Measurements from ENCODE around the gene STX1B. TPM values are rescaled to one million over a fixed set of nuclear protein-coding genes. Genes with fewer than 3 reads are reported as not detected.

The STX1B gene
- total RNA-seq, 1 experiment from 2014 or later, result 11.0 TPM

- H2BK12ac ChIP-seq (ENCODE audit: insufficient read length, low read depth, low read length), result no peak overlapping the region
- Mint-ChIP-seq H3K4me1 (peaks cover 4 to 10% of the 10 kb centered on the region in 2 experiments), H3K9me3 (no peaks in the 10 kb centered on the region), H3K36me3 (ENCODE audit: insufficient read depth in 1 of 3, low read depth in 3 of 3) (peaks cover 51 to 75% (median 70%) of the 10 kb centered on the region in 3 experiments), H3K4me3 (no peak overlapping the region), H3K27ac (no peak overlapping the region), H3K27me3 (ENCODE audit: low read depth) (no peaks in the 10 kb centered on the region)
- no peak overlapping the region for H2BK5ac ChIP-seq (ENCODE audit: insufficient read length, low read length)
- no peaks in the 10 kb centered on the region for H3K9me3 ChIP-seq (ENCODE audit: control insufficient read depth, low read depth, low read length)
- H3K56ac ChIP-seq (ENCODE audit: insufficient read length, low read depth, low read length), result no peak overlapping the region
- no peak overlapping the region for H3K18ac ChIP-seq (ENCODE audit: insufficient read length, low read depth, low read length)
- no peaks in the 10 kb centered on the region; the same call in 1 of the 2 replicates for H3K79me2 ChIP-seq (ENCODE audit: insufficient read depth, low read length)
- peaks cover 4% of the 10 kb centered on the region for H3K79me1 ChIP-seq (ENCODE audit: insufficient read depth, low read depth, low read length, poor library complexity, severe bottlenecking)
- WGBS (ENCODE audit: extremely low coverage, insufficient read length, low lambda C conversion rate), result no CpG with 5 or more reads among the region's 11 CpGs
- no peak overlapping the region for H3T11ph ChIP-seq (ENCODE audit: low read length)
- no peaks in the 10 kb centered on the region for H3K27me3 ChIP-seq (ENCODE audit: insufficient read depth, low read length)
- H3K14ac ChIP-seq (ENCODE audit: insufficient read depth, low read length), result no peak overlapping the region
- H4K5ac ChIP-seq (ENCODE audit: insufficient read length, low read depth, low read length), result no peak overlapping the region
- H3K4me2 ChIP-seq (ENCODE audit: insufficient read depth, insufficient read length, low read length), result no peak overlapping the region
- H2BK15ac ChIP-seq (ENCODE audit: low read depth, low read length), result no peak overlapping the region
- no peaks in the 10 kb centered on the region for H3K4me1 ChIP-seq (ENCODE audit: insufficient read depth, low read length)
- H3K23me2 ChIP-seq (ENCODE audit: insufficient read length, low read depth, low read length, poor library complexity, severe bottlenecking), result no peaks in the 10 kb centered on the region
- no peak for DNase-seq
- no peak overlapping the region for H3K23ac ChIP-seq (ENCODE audit: insufficient read length, low read depth, low read length)
- no peaks in the 10 kb centered on the region for H4K20me1 ChIP-seq (ENCODE audit: control insufficient read depth, insufficient read depth, insufficient read length)
- TF ChIP-seq, protein P1, sequence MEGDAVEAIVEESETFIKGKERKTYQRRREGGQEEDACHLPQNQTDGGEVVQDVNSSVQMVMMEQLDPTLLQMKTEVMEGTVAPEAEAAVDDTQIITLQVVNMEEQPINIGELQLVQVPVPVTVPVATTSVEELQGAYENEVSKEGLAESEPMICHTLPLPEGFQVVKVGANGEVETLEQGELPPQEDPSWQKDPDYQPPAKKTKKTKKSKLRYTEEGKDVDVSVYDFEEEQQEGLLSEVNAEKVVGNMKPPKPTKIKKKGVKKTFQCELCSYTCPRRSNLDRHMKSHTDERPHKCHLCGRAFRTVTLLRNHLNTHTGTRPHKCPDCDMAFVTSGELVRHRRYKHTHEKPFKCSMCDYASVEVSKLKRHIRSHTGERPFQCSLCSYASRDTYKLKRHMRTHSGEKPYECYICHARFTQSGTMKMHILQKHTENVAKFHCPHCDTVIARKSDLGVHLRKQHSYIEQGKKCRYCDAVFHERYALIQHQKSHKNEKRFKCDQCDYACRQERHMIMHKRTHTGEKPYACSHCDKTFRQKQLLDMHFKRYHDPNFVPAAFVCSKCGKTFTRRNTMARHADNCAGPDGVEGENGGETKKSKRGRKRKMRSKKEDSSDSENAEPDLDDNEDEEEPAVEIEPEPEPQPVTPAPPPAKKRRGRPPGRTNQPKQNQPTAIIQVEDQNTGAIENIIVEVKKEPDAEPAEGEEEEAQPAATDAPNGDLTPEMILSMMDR (conservative IDR thresholded peaks at IDR 0.05), result no peak
- H2BK120ac ChIP-seq (ENCODE audit: low read depth, low read length, poor library complexity, severe bottlenecking), result no peak overlapping the region
- H3K27ac ChIP-seq (ENCODE audit: insufficient read length, low read depth, low read length), result no peak overlapping the region
- H4K8ac ChIP-seq (replicated peaks; ENCODE audit: insufficient read length, low read depth, low read length), result no peak overlapping the region
- H2AFZ ChIP-seq (ENCODE audit: low read length), result no peak overlapping the region
- no peak overlapping the region for H3K9ac ChIP-seq (ENCODE audit: extremely low read depth, insufficient read length, low read length)
- H2BK20ac ChIP-seq (ENCODE audit: low read depth, low read length, poor library complexity, severe bottlenecking), result no peak overlapping the region
- no peak overlapping the region for H2AK5ac ChIP-seq (ENCODE audit: insufficient read length, low read length)
- H4K91ac ChIP-seq (ENCODE audit: insufficient read length, low read depth, low read length), result no peak overlapping the region
- no peak overlapping the region for H3K4ac ChIP-seq (ENCODE audit: low read depth, low read length)
Observed at GRCh38 chr16:30961384-30961783, 49.1 kb downstream of the STX1B start.
